GM21737 (cell line): ENCODE results near the gene DLD.

ENCODE experiments used
- ATAC-seq: cut with Tn5 transposase; IDR thresholded peaks from one replicate; pipeline ENCODE4 v1.9.1; 2021; ENCODE audit warnings: mild to moderate bottlenecking, moderate library complexity; ENCODE audit not compliant: unreplicated experiment

Gene DLD

GRCh38 chr7:107966711-107967110 is 75.7 kb downstream of the DLD start:
- no peak for ATAC-seq

- no peak for ATAC-seq
Measured at GRCh38 chr7:107967420-107967819, 76.4 kb downstream of the DLD start.

DNA sequence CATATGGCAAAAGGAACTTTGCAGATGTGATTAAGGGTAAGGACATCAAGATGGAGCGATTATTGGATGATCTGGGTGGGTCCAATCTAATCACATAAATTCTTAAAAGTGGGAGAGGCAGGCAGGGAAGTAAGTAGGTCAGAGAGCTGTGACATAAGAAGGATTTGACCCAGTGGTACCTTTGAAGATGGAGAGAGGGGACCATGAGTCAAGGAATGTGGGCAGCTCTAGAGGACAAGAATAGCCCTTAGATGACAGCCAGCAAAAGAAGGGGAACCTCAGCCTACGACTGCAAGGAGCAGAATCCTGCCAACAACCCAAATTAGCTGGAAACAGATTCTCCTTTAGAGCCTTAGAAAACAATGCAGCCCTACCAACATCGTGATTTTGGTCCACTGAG is 77.5 kb downstream of the DLD start:
- ATAC-seq: no peak

- no peak for ATAC-seq
Measured at GRCh38 chr7:107969856-107970255, 78.9 kb downstream of the DLD start.
